AG04450 (cell line): Measurements from ENCODE around the gene REEP3. TPM values are rescaled to one million over a fixed set of nuclear protein-coding genes. Genes with fewer than 3 reads are reported as not detected.
A peak's percentile ranks its signal among the peaks of the same experiment; 100 is the strongest.

Experiments
- CTCF ChIA-PET: fragments of 300-600, 350-600 bp; formaldehyde crosslinking; extraction: SDS; loops from one replicate; lab custom pipeline; 2022; ENCODE audit warnings: antibody characterized with exemption, inconsistent platforms; lab: Charles Lee
- POLR2A ChIA-PET: fragments of 350-600 bp; formaldehyde crosslinking; extraction: SDS; loops from one replicate; lab custom pipeline; 2021; ENCODE audit warnings: antibody characterized with exemption, inconsistent platforms; lab: Yijun Ruan, JAX
- DNase-seq: peaks from one replicate; pipeline ENCODE4 v3.0.0-alpha.2; 2011; ENCODE audit warnings: low read depth, low spot score
- H3K27ac ChIP-seq: one replicate; pipeline ENCODE4 v1.5.1; 2012; ENCODE audit warnings: low read depth, low read length, control low read depth
- H3K27me3 ChIP-seq: one replicate; pipeline ENCODE4 v1.6.0; 2012; ENCODE audit warnings: low read length; ENCODE audit not compliant: control insufficient read depth, insufficient read depth
- H3K4me3 ChIP-seq: 2 replicates; pipeline ENCODE4 v1.5.1; 2011; ENCODE audit warnings: mild to moderate bottlenecking, low read depth, low read length, control low read depth
- H3K9me3 ChIP-seq: 2 replicates; pipeline ENCODE4 v1.5.1; 2012; ENCODE audit warnings: low read length; ENCODE audit not compliant: control insufficient read depth, insufficient read depth
- polyA plus RNA-seq: library from polyadenylated mRNA; depleted of rRNA; stranded (reverse); fragments of >200 nt; gene quantifications from 2 replicates; pipeline ENCODE4 v1.2.3, GENCODE V29; 2011
- TF ChIP-seq, protein P1 (sequence below): IDR thresholded peaks from 2 replicates; pipeline ENCODE4 v1.5.1; 2011; ENCODE audit warnings: low read depth, low read length, control low read depth, inconsistent platforms

REEP3 gene
- polyA plus RNA-seq, 1 experiment: 36.5 TPM

GRCh38 chr10:63547628-63548360 is 26.6 kb downstream of the REEP3 start:
- CTCF ChIA-PET: interaction anchor here (1.4 kb wide), 1 partner anchor 172 kb away, joined by 3 read pairs; no protein-coding TSS in a partner anchor
- POLR2A ChIA-PET: no interaction called here
- no peaks in the 10 kb centered on the region for H3K27me3 ChIP-seq
- H3K9me3 ChIP-seq: no peaks in the 10 kb centered on the region
- TF ChIP-seq, protein P1, sequence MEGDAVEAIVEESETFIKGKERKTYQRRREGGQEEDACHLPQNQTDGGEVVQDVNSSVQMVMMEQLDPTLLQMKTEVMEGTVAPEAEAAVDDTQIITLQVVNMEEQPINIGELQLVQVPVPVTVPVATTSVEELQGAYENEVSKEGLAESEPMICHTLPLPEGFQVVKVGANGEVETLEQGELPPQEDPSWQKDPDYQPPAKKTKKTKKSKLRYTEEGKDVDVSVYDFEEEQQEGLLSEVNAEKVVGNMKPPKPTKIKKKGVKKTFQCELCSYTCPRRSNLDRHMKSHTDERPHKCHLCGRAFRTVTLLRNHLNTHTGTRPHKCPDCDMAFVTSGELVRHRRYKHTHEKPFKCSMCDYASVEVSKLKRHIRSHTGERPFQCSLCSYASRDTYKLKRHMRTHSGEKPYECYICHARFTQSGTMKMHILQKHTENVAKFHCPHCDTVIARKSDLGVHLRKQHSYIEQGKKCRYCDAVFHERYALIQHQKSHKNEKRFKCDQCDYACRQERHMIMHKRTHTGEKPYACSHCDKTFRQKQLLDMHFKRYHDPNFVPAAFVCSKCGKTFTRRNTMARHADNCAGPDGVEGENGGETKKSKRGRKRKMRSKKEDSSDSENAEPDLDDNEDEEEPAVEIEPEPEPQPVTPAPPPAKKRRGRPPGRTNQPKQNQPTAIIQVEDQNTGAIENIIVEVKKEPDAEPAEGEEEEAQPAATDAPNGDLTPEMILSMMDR: no peak
- H3K27ac ChIP-seq: no peak overlapping the region
- H3K4me3 ChIP-seq: no peak overlapping the region
- no peak for DNase-seq

- no peak overlapping the region for H3K27ac ChIP-seq
- ChIA-PET CTCF (no interaction called here), POLR2A (no interaction called here)
- TF ChIP-seq, protein P1: no peak
- H3K27me3 ChIP-seq: no peaks in the 10 kb centered on the region
- no peak overlapping the region for H3K4me3 ChIP-seq
- no peaks in the 10 kb centered on the region for H3K9me3 ChIP-seq
- no peak for DNase-seq
Measured at GRCh38 chr10:63548860-63549259, 27.7 kb downstream of the REEP3 start.

DNA sequence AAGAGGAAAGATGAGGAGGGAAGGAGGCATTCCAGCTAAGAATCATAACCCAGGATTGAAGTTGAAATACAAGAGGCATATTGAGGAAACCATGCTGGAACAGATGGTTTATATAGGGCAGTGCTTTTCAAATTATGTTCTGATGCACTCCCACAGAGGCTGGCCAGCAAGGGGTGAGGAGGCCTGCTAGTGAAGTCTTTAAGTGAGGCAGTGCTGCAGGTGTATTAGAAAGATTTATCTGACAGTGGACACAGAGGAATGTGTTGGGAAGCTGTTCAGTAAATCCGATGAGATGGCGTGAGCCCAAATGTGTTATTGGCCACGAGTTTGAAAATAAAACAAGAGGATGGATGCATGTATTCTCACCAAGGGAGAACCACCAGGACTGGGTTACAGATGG is 28.6 kb downstream of the REEP3 start:
- H3K27ac ChIP-seq: no peak overlapping the region
- DNase-seq: no peak
- H3K9me3 ChIP-seq: no peaks in the 10 kb centered on the region
- ChIA-PET POLR2A (no interaction called here), CTCF (interaction anchor here (1.2 kb wide), 2 partner anchors 170 to 383 kb away, joined by 4 to 5 read pairs; no protein-coding TSS in a partner anchor)
- H3K27me3 ChIP-seq: no peaks in the 10 kb centered on the region
- no peak overlapping the region for H3K4me3 ChIP-seq
- TF ChIP-seq, protein P1: no peak

DNA sequence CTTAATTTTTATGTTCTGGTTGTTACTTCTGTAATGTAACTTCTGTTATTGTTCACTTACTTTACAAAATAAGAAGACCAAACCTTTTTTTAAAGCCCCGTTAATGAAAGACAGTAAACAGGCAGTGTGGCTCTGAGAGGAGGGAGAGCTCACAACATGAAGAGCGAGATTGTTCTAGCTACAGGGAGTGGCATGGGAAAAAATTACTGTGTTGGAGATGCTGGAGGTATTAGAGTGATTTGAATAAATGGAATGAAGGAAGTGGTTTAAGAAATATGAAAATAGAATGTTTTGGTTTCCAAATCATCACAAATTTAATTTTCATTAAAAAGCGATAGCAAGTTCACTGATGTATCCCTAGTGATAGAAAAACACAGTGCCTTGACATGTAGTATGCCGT is 31.8 kb downstream of the REEP3 start:
- ChIA-PET POLR2A (no interaction called here), CTCF (no interaction called here)
- Histone ChIP-seq H3K9me3 (no peaks in the 10 kb centered on the region), H3K4me3 (no peak overlapping the region), H3K27me3 (no peaks in the 10 kb centered on the region), H3K27ac (peak overlapping the region; percentile 34)
- DNase-seq: peak; percentile 18
- TF ChIP-seq, protein P1: no peak

DNA sequence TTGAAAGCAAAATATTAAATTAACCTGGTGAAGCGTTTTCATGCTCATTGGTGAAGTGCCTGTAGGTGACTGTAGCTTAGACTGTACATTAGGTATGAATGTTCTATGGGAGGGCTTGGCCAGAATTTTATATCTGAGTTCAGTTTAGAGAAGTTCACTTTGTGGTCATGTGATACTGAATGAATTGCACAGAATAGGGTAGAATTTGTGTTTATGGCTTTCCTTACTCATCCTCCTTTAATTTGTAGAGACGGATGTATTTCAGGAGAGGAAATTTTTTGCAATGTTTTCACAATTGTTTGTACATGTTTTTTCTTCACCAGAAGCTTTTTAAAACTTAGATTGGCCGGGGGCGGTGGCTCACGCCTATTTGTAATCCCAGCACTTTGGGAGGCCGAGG is 32.3 kb downstream of the REEP3 start:
- Histone ChIP-seq H3K9me3 (no peaks in the 10 kb centered on the region), H3K27ac (peak overlapping the region; percentile 40), H3K27me3 (no peaks in the 10 kb centered on the region), H3K4me3 (no peak overlapping the region)
- POLR2A ChIA-PET: interaction anchor here (0.7 kb wide), 1 partner anchor 144 kb away, joined by 5 read pairs; no protein-coding TSS in a partner anchor
- no peak for DNase-seq
- TF ChIP-seq, protein P1: no peak
- CTCF ChIA-PET: interaction anchor here (0.5 to 0.7 kb wide), 2 partner anchors 746 to 777 kb away, joined by 3 to 7 read pairs; no protein-coding TSS in a partner anchor
